ENCODE results near the gene FGF10.

FGF10 gene

GRCh38 chr5:44358421-44358820 is 30.8 kb downstream of the FGF10 start:
- no peak for DNase-seq (ENCODE audit: low read depth in 1 of 2, low spot score in 1 of 2)

DNA sequence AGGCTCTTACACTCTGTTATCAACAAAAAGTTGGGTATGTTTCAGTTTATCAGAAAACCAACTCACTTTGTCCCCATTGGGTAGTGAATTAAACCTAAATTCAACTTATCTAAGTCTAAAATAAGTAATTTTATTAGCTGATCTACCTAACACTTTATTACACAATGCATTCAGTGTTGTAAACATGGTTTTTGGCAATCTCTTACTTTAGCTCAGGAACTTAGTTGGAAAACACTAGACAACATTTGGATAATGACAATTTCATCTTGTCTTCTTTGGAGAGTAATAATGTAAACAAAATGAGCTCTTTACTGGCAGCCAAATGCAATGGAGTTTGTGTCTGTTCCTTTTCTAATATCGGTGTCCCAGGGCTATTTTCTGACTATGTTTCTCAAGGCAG is 33.0 kb downstream of the FGF10 start:
- no peak for DNase-seq (ENCODE audit: low read depth in 1 of 2, low spot score in 1 of 2)

- no peak for DNase-seq (ENCODE audit: low read depth in 1 of 2, low spot score in 1 of 2)
Observed at GRCh38 chr5:44345871-44346270, 43.3 kb downstream of the FGF10 start.

- DNase-seq (ENCODE audit: low read depth in 1 of 2, low spot score in 1 of 2), result no peak
Observed at GRCh38 chr5:44336708-44337107, 52.5 kb downstream of the FGF10 start.

GRCh38 chr5:44334622-44335021 is 54.6 kb downstream of the FGF10 start:
- no peak for DNase-seq (ENCODE audit: low read depth in 1 of 2, low spot score in 1 of 2)

DNA sequence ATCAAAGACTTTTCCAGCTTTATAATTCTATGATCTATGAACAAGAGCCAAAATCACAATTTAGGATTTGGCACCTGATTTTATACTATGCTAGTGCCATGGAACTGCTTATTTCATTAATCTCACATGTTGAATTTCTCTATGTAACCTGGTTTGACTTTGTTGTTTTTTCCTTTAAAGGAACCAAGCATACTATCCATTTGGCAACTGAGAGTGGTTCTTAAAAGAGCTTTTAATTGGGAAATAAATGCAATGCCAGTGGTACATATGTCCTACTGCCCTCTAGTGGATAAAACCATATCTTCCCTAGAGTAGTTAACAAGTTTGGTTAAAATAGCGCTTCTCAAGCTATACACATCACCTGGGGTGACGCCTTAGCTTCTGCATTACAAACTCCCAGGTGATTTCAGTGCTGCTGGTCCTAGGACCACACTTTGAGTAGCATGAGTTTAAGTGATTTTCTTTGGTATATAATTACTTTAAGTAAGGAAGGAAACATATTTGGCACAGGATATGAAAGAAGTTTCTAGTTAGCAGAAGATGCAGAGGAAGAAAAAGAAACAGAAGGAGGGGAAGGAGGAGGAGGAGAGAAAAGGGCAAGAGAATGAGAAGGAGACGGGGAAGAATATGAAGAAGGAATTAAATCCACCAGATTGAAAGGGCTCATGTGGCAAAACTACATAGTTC is 56.8 kb downstream of the FGF10 start:
- DNase-seq (ENCODE audit: low read depth in 1 of 2, low spot score in 1 of 2), result no peak

DNA sequence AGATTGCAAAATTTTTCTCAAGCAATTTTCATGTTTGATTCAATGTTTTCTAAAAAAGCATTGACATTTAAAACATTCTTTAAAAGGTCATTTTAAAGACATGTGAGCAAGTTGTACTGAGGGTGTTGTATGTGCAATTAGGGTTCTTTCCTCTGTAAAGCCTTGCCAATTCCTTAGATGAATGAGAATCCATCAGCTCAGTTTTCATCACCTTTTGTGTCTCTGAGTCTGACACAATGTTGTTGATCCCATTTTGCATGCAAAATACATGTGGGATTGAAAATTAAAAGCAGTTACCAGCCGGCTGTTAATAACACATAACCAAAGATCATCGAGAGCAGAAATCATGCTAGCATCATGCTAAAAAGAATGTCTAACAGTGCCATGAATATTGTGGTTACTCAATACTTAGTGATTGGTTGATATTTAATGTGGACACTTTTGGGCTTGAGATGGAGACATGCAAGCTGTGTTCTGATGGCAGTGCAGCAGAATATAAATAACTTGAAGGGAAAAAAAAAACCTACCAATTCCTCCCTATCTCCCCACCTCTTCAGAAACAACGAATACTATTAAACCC is 57.7 kb downstream of the FGF10 start:
- no peak for DNase-seq (ENCODE audit: low read depth in 1 of 2, low spot score in 1 of 2)

GRCh38 chr5:44329716-44330115 is 59.5 kb downstream of the FGF10 start:
- no peak for DNase-seq (ENCODE audit: low read depth in 1 of 2, low spot score in 1 of 2)

DNA sequence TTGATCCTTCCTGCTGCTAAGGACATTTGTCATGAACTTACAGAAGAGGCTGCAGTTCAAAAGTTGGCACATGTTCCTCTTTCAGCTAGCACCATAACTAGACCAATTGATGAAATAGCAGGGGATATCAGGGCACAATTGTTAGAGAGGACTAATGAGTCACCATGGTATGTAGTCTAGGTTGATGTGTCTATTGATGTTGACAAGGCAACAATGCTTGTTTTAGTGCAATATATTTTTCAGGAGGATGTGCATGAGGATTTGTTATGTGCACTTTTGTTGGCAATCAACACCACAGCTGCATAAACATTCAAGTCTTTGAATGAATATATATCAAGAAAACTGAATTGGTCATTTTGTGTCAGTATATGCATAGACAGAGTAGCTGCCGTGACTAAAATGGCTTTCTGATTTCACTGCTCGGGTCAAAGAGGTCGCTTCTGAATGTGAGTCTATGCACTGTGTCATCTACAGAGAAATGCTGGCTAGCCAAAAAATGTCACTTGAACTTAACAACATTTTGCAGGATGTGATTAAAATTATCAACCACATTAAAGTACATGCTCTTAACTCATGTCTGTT is 68.0 kb downstream of the FGF10 start:
- DNase-seq (ENCODE audit: low read depth in 1 of 2, low spot score in 1 of 2), result no peak

DNA sequence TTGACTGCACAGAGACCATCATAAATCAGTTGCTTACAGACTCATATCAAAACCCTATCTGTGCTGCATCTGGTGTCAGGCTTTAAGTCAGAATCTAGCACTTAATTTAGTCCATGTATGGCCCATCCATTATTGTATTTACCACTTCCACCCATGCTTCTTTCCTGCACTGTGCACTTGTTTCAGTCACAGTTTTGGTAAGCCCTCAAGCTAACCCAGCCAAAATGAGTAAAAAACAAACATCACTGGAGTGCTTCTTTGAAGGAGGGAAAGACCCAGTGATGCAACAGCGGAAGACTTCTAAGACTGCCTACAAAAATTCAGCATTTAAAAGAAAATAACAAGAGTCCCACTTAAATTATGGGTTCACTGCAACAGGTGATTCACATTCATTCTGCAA is 69.0 kb downstream of the FGF10 start:
- no peak for DNase-seq (ENCODE audit: low read depth in 1 of 2, low spot score in 1 of 2)

DNA sequence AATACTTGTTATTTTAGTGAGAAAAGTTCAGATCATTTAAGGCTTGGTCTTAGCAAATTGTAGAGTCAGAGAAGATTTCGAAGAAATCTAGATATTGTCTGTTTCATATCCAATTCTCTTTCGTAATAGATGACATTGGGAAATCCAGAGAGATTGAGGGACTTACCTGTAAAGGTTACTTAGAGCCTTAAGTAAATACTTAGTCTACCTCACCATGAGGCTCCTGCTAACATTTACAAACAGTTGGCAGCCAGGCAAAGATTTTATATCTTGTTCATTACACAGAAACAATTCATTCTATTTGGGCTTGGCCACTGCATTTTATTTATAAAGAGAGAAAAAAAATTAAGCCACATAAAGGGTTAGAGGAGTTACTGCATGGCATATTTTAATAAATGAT is 70.3 kb downstream of the FGF10 start:
- DNase-seq (ENCODE audit: low read depth in 1 of 2, low spot score in 1 of 2), result no peak

DNA sequence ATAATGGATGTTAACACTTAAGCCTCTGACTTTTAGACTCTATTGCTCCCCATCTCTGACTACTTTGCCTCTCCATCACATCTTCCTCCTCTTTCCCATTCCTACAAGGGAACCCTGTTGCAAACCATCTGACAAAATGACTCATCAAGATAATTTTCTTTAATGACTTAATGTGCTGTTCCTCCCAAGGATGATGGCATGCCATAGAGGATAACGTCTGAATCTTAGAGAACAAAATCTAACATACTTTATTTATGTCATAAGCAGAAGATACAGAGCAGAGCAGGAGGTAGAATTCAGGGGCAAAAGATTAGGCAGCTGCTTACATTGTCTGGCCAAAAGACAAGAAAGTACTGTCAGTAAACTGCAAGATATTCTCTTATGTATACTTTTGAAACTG is 76.8 kb downstream of the FGF10 start:
- no peak for DNase-seq (ENCODE audit: low read depth in 1 of 2, low spot score in 1 of 2)

GRCh38 chr5:44300551-44300950 is 88.7 kb downstream of the FGF10 start:
- no peak for DNase-seq (ENCODE audit: low read depth in 1 of 2, low spot score in 1 of 2)

GRCh38 chr5:44299394-44299793 is 89.8 kb downstream of the FGF10 start:
- no peak for DNase-seq (ENCODE audit: low read depth in 1 of 2, low spot score in 1 of 2)

- DNase-seq (ENCODE audit: low read depth in 1 of 2, low spot score in 1 of 2), result no peak
Observed at GRCh38 chr5:44294516-44294915, 94.7 kb downstream of the FGF10 start.

- no peak for DNase-seq (ENCODE audit: low read depth in 1 of 2, low spot score in 1 of 2)
Observed at GRCh38 chr5:44292736-44293135, 96.5 kb downstream of the FGF10 start.

DNA sequence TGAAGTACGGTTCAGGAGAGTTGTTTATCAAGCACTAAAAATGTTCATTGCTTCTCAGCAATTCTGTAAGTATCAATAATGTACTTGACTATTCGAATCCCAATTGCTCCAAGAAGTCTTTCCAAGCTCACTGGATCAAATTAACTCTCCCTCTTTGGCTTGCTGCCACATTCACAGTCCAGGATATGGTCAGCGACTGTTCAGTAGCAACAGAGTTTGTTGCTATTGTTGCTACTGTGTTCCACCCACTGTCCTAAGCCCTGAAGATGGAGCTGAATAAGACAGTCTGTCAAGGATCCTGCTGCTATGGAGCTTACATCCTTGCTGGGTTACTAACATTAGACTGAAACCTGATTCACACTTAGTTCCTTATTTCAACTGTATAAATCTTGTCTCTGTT is 110.8 kb downstream of the FGF10 start:
- DNase-seq (ENCODE audit: low read depth in 1 of 2, low spot score in 1 of 2), result no peak

DNA sequence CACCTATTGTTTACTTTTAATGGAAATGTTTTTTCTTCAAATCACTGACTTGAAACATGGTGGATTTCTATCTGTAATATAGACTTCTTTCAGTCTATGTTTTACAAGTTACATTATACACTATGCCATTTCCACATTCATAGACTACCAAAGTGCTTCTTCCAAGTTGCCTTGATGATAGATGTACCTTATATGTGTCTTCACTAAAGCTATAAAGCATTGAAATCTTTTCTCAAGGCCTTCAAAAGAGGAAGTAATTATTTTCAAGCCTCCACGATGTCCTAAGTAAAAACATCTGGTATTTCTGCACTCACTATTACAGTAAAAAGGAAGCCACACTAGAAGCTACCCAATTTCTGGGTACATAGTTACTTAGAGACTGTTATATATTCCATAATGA is 113.3 kb downstream of the FGF10 start:
- no peak for DNase-seq (ENCODE audit: low read depth in 1 of 2, low spot score in 1 of 2)

DNA sequence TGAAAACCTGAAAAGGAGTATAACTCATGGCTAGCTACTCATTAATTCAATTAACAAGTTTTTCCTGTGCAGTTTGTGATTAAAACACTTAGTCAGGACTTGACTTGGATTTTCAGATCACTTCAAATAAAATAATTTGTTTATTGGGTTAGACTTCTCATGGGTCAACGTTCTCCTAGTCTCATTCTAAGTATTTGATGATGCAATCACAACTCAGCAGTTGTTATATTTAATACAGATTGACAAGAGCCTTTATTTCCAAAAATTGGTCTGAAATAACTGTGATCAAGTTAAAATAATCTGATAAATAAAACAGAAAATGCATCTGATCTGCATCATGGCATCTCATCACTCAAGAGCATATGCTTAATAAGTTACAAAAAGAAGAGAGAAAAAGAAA is 113.9 kb downstream of the FGF10 start:
- DNase-seq (ENCODE audit: low read depth in 1 of 2, low spot score in 1 of 2), result no peak

DNA sequence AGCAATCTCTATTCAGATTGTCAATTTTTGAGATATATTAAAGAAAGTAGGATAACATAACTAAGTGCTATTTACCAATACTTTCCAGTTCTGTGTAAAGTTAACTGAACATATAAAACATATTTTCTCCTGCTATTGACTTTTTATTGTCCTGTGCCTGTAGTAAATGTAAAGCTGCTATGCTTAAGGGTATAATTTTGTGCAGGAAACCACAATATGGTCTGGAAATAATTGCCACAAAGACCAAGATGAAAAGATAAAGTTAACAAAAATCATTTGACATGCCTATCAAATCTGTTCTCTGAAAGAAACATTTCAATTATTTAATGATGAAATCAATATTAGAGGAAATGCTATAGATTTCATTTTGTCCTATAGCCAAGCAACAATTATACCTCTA is 121.3 kb downstream of the FGF10 start:
- no peak for DNase-seq (ENCODE audit: low read depth in 1 of 2, low spot score in 1 of 2)

DNA sequence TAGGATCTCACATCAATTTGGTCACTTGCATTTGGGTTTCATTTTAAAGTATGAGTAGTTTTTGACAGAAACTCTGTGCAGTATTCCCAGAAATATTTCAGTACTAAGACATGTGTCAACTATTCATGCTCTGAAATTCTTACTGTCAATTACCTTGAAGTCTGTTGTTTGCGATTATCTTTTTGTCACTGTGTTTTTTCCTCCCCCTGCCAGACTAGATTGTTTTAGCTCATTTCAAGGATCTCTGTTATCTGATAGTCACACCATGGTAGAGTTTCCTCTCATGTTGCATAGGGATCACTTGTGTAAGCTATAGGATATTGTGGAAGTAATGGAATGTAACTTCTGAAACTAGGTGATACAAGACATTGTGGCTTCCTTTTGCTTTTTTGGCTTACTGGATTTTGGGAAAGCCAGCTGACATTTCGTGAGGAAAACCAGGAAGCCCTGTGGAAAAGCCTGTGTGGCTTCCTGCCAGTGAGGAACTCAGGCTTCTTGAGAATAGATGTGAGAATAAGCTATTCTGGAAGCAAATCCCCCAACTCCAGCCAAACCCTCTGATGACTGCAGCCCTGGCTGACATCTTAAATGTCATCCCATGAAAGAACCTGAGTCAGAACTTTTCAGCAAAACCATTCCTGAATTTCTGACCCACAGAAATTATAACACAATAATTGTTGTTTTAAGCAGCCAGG is 122.2 kb downstream of the FGF10 start:
- DNase-seq (ENCODE audit: low read depth in 1 of 2, low spot score in 1 of 2), result no peak

DNA sequence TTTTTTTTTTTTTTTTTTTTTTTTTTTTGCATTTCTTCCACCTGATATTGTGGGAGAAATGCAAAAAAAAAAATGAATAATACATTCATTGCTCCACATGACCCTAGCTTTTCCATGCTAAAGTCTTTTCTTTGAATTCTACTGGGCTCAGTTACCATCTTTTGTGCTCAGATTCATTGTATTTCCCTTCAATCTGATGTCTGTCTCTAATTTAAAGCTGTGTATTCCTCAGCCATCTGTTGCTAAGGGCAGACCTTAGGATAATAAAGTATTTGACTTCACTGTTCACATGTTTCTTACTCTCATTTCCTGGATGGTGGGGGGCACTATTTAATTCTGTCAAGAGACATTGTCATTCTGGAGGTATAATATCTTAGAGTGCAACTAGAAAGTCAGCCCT is 123.5 kb downstream of the FGF10 start:
- DNase-seq (ENCODE audit: low read depth in 1 of 2, low spot score in 1 of 2), result no peak

All from activated CD4-positive, alpha-beta T cell treated with anti-CD3 and anti-CD28 coated beads, Interleukin-2, amount 50 U/mL, for 24 hours (primary cell).